Activated CD4-positive, CD25-positive, alpha-beta regulatory T cell (primary cell): ENCODE measurements around the gene CCND1.
"Not testable (repeated sequence)": the region's sequence is repeated elsewhere in the genome, so short reads cannot be mapped to it uniquely, and the experiment has no call there.

Experiments used
- DNase-seq, 4 experiments: peaks; one replicate each; lab custom pipeline; 2025; lab: John Stamatoyannopoulos, UW

The CCND1 gene

DNA sequence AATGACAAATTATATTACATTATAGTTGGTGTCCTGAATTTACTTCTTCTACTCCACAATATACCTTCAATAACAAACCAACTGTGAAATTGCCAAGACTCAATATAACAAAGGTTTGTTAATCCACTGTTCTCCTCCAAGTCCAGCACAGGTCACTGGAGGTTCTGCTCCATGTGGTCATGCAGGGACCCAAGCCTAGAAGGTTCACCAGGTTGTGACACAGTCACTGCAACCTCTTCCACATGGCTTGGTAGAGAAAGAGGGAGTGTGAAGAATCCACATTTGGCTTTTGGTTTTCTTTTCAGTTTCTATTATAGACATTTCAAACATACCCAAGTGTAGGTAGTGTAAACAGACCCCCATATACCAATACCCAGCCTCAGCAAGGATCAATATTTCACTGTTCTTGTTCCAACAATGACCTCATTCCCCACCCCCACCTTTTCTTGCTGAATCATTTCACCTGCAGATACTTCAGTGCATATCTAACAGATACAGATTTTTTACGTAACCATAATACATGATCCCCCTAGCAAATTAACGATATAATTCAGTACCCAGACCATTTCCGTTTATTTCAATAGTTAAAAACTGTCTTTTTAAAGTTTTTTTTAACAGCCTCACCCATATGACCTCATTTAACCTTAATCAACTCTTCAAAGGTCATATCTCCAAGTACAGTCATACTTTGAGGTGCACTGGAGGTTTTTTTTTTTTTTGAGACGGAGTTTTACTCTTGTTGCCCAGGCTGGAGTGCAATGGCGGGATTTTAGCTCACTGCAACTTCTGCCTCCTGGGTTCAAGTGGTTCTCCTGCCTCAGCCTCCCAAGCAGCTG lies 48.7 kb downstream of the CCND1 start:
- DNase-seq, result no peak

- DNase-seq, result no peak
Measured at GRCh38 chr11:69691463-69691862, 50.5 kb downstream of the CCND1 start.

GRCh38 chr11:69692422-69692821 lies 51.5 kb downstream of the CCND1 start:
- DNase-seq, result no peak

DNA sequence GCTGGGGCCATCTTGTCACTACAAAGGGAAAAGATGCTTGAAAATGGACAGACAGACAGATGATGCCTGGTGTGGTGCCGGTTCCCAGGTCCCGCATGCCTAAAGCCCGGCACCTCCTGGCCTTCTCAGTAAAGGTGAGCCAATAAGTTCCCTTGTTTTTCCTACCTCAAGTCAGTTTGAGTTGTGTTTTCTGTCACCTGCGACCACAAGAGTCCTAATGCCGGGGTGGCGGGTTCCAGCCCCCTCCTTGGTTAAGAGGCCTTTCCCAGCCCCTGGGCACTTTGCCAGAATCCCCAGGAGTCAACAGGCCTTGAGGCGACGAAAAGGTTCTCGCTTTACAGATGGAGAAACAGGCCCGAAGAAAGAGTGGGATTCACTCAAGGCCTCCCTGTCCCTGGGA lies 53.8 kb downstream of the CCND1 start:
- DNase-seq, result no peak

DNA sequence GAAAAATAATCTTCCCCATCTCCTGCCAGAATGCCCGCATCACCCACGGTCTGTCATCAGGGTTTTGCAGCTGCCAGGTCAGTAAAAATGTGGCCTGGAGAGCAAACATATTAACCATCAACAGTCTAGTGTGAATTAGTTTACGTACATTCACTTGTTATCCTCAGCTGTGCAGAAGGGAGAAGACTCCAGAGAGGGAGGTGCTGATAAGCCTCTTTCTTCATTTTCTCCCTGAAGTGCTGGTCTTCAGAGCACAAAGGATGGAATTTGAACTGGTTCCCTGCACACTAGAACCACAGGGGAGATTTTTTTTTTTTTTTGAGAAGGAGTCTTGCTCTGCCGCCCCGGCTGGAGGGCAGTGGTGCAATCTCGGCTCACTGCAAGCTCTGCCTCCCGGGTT lies 54.6 kb downstream of the CCND1 start:
- DNase-seq, result no peak

GRCh38 chr11:69695995-69696394 lies 55.0 kb downstream of the CCND1 start:
- not testable (repeated sequence) for DNase-seq

DNA sequence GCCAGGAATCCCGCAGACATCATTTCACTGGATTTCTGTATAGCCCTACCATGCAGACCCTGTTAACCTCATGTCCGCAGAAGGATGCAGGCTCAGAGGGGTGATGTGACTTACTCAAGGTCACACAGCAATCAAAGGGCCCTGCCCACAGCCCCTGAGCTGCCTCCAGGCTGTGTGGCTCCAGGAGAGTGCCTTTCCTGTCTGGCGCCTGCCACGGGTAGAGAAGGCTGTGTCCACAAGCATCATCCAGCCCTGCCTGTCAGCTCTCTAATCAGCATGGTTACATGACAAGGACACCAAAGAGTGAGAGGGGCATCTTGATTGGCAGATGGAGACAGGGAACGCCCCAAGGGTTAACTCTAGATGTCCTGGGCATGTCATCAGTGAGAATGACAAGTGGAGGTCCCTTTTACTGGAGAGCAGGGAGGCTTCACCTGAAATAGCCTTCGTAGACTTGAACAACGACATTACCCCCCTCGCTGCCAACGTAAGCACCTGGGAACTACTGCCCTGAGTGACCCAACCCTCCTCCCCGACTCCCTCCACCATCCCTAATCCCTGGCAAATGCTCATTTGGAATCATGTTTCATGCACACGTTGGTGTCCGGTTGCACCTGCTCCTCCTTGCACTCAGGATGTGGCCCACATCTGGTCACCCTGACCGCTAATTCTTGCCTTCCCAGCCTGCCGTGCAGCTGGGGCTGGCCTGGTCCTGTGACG lies 56.0 kb downstream of the CCND1 start:
- no peak for DNase-seq

DNA sequence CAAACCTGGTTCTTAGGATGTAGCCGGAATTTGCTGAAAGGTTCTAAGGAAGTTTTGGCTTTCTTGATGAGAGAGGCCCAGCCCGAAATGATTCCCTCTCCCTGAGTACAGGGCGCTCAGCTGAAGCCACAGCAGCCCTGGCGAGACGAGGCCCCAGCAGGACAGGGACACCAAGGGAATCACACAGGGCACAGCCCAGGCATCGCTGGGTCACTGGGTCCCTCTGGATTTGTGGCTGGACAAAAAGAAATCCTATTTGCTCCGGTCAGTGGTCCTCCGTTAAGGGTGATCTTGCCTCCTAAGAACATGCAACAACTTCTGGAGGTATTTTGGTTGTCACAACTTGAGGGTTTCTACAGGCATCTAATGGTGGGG lies 56.5 kb downstream of the CCND1 start:
- DNase-seq, result no peak

- no peak for DNase-seq
Measured at GRCh38 chr11:69697861-69698260, 56.9 kb downstream of the CCND1 start.

GRCh38 chr11:69698362-69698761 lies 57.4 kb downstream of the CCND1 start:
- DNase-seq, result no peak

- no peak for DNase-seq
Measured at GRCh38 chr11:69699213-69699612, 58.3 kb downstream of the CCND1 start.

DNA sequence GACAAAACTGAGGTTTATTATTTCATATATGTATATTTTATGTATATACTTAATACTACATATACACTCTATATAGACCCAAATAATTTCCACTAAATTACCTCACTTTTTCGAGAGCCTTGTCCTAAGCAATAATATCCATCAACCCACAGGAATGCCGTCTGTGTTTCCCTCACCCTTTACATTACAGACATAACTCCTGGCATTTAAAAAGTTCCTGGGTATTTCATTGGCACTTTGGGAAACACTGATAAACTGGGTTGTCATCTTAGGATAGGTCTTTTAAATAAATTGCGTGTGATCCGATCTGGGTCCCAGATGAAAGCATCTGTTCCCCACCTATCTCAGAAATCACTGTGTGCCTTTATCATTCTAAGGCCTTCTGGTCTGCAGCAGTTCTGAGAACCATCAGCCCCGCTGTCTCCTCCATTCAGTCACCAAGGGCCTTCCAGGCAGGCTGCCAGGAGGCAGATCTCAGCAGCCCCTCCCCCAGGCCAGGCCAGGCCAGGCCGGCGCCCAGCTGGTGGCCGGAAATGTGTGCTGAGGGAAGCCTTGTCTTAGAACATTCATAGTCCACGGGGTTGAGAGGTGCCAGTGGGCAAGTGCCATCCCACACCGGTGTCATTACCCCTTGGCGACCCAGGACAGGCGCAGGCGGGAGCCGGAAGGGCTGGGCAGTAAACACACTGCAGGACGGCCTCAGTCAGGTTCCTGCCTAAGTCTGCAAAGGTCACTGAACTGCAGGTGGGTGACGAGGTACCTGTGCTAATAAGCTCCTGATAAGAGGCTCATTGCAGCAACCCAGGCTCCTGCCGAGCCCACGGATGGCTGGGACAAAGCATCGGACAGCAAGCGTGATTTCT lies 59.6 kb downstream of the CCND1 start:
- DNase-seq, result no peak

GRCh38 chr11:69702239-69702691 lies 61.3 kb downstream of the CCND1 start:
- no peak for DNase-seq

- DNase-seq, result no peak
Measured at GRCh38 chr11:69702769-69703452, 62.0 kb downstream of the CCND1 start.

GRCh38 chr11:69703453-69703767 lies 62.5 kb downstream of the CCND1 start:
- DNase-seq, result no peak
